SK-N-MC (cell line): Measurements from ENCODE around the gene PRR7.

ENCODE experiments used
- DNase-seq: peaks from one replicate; pipeline ENCODE4 v3.0.0-alpha.2; 2011; ENCODE audit warnings: low read depth, low spot score
- H3K27ac ChIP-seq: fragments of 200-600 bp; sonication (generic); 2 replicates; pipeline ENCODE4 v1.5.1; 2016; ENCODE audit warnings: mixed run types
- H3K36me3 ChIP-seq: fragments of 200-600 bp; sonication (generic); 2 replicates; pipeline ENCODE4 v1.6.1; 2017; ENCODE audit warnings: antibody characterized with exemption, low read length, mixed read lengths; ENCODE audit not compliant: insufficient read depth
- H3K4me3 ChIP-seq: fragments of 200-600 bp; sonication (generic); 2 replicates; pipeline ENCODE4 v1.5.1; 2016
- H3K9ac ChIP-seq: fragments of 200-600 bp; sonication (generic); 2 replicates; pipeline ENCODE4 v1.8.0; 2017; ENCODE audit warnings: mixed run types, mixed read lengths; ENCODE audit not compliant: insufficient read length
- H3K9me3 ChIP-seq: fragments of 200-600 bp; sonication (generic); 2 replicates; pipeline ENCODE4 v1.6.1; 2017; ENCODE audit warnings: low read depth, mild to moderate bottlenecking, antibody characterized with exemption, low read length, moderate library complexity, mixed read lengths
- EZH2 ChIP-seq: fragments of 200-600 bp; sonication (generic); IDR thresholded peaks from one replicate; pipeline ENCODE4 v1.6.1; 2017; ENCODE audit warnings: antibody characterized with exemption
- FOXP2 ChIP-seq: optimal IDR thresholded peaks from 2 replicates; pipeline ENCODE3; 2011; ENCODE audit warnings: mild to moderate bottlenecking, moderate library complexity; ENCODE audit not compliant: insufficient read depth; ENCODE audit errors: extremely low read length, control extremely low read depth
- POLR2AphosphoS5 ChIP-seq: IDR thresholded peaks from 2 replicates; pipeline ENCODE4 v1.6.1; 2012; ENCODE audit warnings: mild to moderate bottlenecking, low read depth, low read length, borderline replicate concordance

The PRR7 gene

GRCh38 chr5:177501874-177502678, 55.5 kb downstream of the PRR7 start:
- H3K36me3 ChIP-seq, result no peaks in the 10 kb centered on the region
- H3K9me3 ChIP-seq, result no peaks in the 10 kb centered on the region
- no peak overlapping the region for H3K9ac ChIP-seq
- no peak overlapping the region for H3K4me3 ChIP-seq
- no peak overlapping the region for H3K27ac ChIP-seq
- no peak for DNase-seq
- TF ChIP-seq FOXP2, result no peak
- no peak for TF ChIP-seq EZH2
- no peak for TF ChIP-seq POLR2AphosphoS5

- Histone ChIP-seq H3K27ac (no peak overlapping the region), H3K9ac (no peak overlapping the region)
- TF ChIP-seq EZH2 (no peak), FOXP2 (no peak), POLR2AphosphoS5 (no peak)
Measured at GRCh38 chr5:177502886-177503285, 56.3 kb downstream of the PRR7 start.

GRCh38 chr5:177503351-177504085, 56.9 kb downstream of the PRR7 start:
- Histone ChIP-seq H3K4me3 (no peak overlapping the region), H3K36me3 (no peaks in the 10 kb centered on the region), H3K9ac (no peak overlapping the region), H3K9me3 (no peaks in the 10 kb centered on the region), H3K27ac (no peak overlapping the region)
- DNase-seq, result no peak
- TF ChIP-seq EZH2 (no peak), FOXP2 (no peak)

More at GRCh38 chr5:177502886-177503285, 56.3 kb downstream of the PRR7 start:
- Histone ChIP-seq H3K36me3 (no peaks in the 10 kb centered on the region), H3K4me3 (no peak overlapping the region), H3K9me3 (no peaks in the 10 kb centered on the region)
- no peak for DNase-seq

- no peak for DNase-seq
- no peaks in the 10 kb centered on the region for H3K36me3 ChIP-seq
- TF ChIP-seq FOXP2 (no peak), POLR2AphosphoS5 (no peak), EZH2 (no peak)
- H3K27ac ChIP-seq, result no peak overlapping the region
- H3K9me3 ChIP-seq, result no peaks in the 10 kb centered on the region
- no peak overlapping the region for H3K9ac ChIP-seq
- no peak overlapping the region for H3K4me3 ChIP-seq
Measured at GRCh38 chr5:177504086-177505056, 57.8 kb downstream of the PRR7 start.

GRCh38 chr5:177505075-177505474, 58.5 kb downstream of the PRR7 start:
- H3K9ac ChIP-seq, result no peak overlapping the region
- TF ChIP-seq POLR2AphosphoS5 (no peak), FOXP2 (no peak), EZH2 (no peak)
- H3K27ac ChIP-seq, result no peak overlapping the region
- H3K36me3 ChIP-seq, result no peaks in the 10 kb centered on the region
- no peak overlapping the region for H3K4me3 ChIP-seq
- no peak for DNase-seq
- no peaks in the 10 kb centered on the region for H3K9me3 ChIP-seq
